Activated T-cell treated with anti-CD3 and anti-CD28 coated beads, Interleukin-2, amount 50 U/mL, for 72 hours (primary cell): ENCODE results near the gene BORA. TPM values are rescaled to one million over a fixed set of nuclear protein-coding genes. Genes with fewer than 3 reads are reported as not detected.
A peak's percentile ranks its signal among the peaks of the same experiment; 100 is the strongest.
"Not testable (repeated sequence)": the region's sequence is repeated elsewhere in the genome, so short reads cannot be mapped to it uniquely, and the experiment has no call there.

ENCODE experiments used
- ATAC-seq, 2 donors: fragments of 150-1000 bp; cut with Tn5 transposase; replicated peaks in 1 of 2; 2 replicates each; pipeline ENCODE4 v1.10.0; 2021; ENCODE audit warnings: moderate library complexity in 2 of 2, mild to moderate bottlenecking in 1 of 2
- DNase-seq, 2 donors: peaks; one replicate each; pipeline ENCODE4 v3.0.0; 2021 to 2022; ENCODE audit warnings: mixed read lengths in 1 of 2
- H3K27ac Mint-ChIP-seq: one replicate; pipeline ENCODE4 v1.8.0; 2022; ENCODE audit warnings: mild to moderate bottlenecking, moderate library complexity, mixed read lengths
- H3K27me3 Mint-ChIP-seq: one replicate; pipeline ENCODE4 v1.8.0; 2022; ENCODE audit warnings: low read depth, mixed read lengths
- H3K36me3 Mint-ChIP-seq, 2 donors: one replicate each; pipeline ENCODE4 v1.8.0; 2022; ENCODE audit warnings: mixed read lengths in 2 of 2, mild to moderate bottlenecking in 1 of 2; ENCODE audit not compliant: insufficient read depth in 2 of 2
- H3K4me1 Mint-ChIP-seq: one replicate; pipeline ENCODE4 v1.8.0; 2022; ENCODE audit warnings: low read depth, mixed read lengths
- H3K4me3 Mint-ChIP-seq, 2 donors: one replicate each; pipeline ENCODE4 v1.8.0; 2022; ENCODE audit warnings: mild to moderate bottlenecking in 2 of 2, mixed read lengths in 2 of 2, moderate library complexity in 2 of 2
- H3K9me3 Mint-ChIP-seq, 2 donors: one replicate each; pipeline ENCODE4 v1.8.0; 2022; ENCODE audit warnings: mixed read lengths in 2 of 2
- total RNA-seq, 2 donors: library from RNA; stranded (reverse); gene quantifications; one replicate each; pipeline ENCODE4 v1.2.3, GENCODE V29; 2022

Gene BORA
- total RNA-seq, 2 donors from 2014 or later: 26.5 to 34.0 TPM

DNA sequence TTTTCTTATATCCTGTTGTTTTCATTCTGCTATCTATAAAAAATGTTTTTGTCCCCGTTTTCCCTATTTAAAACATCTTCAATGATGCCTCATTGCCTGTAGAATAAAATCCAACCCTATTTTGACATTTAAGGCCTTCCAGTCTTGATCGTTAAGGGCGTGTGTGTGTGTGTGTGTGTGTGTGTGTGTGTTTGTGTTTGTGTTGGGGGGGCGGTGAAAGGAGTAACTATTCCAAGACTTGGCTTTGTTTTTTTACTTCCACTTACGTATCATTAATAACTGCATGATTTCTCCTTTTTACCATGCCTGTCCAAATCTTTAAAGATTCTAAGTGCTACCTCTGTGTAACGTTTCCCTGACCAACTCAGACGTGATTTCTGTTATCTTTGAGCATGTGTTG lies 55.0 kb downstream of the BORA start:
- Mint-ChIP-seq H3K4me3 (peak overlapping the region; percentile 97 to 98), H3K36me3 (peaks cover 8 to 27% of the 10 kb centered on the region in 2 donors)

DNA sequence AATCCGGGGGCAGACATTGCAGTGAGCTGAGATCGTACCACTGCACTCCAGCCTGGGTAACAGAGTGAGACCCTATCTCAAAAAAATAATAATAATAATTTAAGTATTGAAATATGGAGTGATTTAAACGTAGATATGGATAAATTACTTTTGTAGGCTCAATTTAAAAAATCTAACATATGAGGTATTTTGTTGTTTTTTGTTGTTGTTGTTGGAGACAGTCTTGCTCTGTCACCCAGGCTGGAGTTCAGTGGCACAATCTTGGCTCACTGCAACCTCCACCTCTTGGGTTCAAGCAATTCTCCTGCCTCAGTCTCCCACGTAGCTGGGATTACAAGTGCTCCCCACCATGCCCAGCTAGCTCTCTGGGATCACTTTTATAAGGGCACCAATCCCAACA lies 57.0 kb downstream of the BORA start:
- not testable (repeated sequence) for ATAC-seq, H3K9me3 Mint-ChIP-seq, H3K27ac Mint-ChIP-seq, DNase-seq, H3K27me3 Mint-ChIP-seq
- peaks cover 5 to 23% of the 10 kb centered on the region in 2 donors for H3K36me3 Mint-ChIP-seq
- H3K4me1 Mint-ChIP-seq: peaks cover 43% of the 10 kb centered on the region
- peak overlapping the region in 1 of 2 donors; percentile 13 for H3K4me3 Mint-ChIP-seq

More for the DNA sequence above, 55.0 kb downstream of the BORA start:
- Mint-ChIP-seq H3K4me1 (peaks cover 58% of the 10 kb centered on the region), H3K9me3 (no peaks in the 10 kb centered on the region), H3K27ac (peak overlapping the region; percentile 98), H3K27me3 (no peaks in the 10 kb centered on the region)
- DNase-seq (no peak), ATAC-seq (no peak)

DNA sequence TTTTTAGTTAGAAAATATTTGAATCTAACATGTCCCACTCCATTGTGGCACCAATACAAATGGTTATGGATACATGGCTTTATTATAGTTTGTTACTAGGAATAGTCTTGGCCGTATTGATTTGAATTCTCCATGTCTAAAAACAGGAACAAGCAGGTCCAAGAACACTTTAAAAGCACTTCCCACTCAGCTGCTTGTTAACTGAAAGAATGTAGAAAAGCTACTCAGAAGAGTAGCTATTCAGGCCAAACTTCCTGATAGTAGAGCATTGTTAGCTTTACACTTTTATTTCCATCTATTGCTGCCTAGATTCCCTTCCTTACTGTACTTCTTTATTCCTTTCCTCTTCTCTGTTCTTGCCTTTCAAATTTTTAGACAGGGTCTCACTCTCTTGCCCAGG lies 61.1 kb downstream of the BORA start:
- Mint-ChIP-seq H3K4me3 (no peak overlapping the region), H3K27ac (peak overlapping the region; percentile 27), H3K9me3 (no peaks in the 10 kb centered on the region), H3K4me1 (peaks cover 20% of the 10 kb centered on the region), H3K36me3 (peaks cover 12 to 24% of the 10 kb centered on the region in 2 donors), H3K27me3 (no peaks in the 10 kb centered on the region)
- no peak for ATAC-seq
- no peak for DNase-seq

DNA sequence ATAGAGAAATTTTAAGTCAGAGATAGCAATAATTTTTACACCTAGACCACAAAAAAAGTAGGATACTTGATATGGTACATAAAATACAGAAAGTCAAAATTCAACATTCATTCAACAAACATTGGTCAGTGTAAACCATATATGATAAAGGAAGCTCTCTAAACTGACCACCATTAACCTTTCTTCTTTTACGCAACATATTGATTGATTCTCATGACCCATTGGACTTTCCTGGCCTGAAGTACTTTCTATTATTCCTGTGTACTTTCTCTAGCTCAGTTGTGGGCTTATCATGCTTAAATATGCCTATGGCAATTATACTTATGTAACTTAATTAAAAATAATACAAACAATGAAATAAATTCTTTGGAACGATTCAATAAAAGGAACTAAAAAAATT lies 64.9 kb downstream of the BORA start:
- Mint-ChIP-seq H3K27me3 (no peaks in the 10 kb centered on the region), H3K27ac (no peak overlapping the region), H3K4me3 (no peak overlapping the region), H3K4me1 (no peaks in the 10 kb centered on the region), H3K36me3 (peaks cover 19 to 36% of the 10 kb centered on the region in 2 donors), H3K9me3 (peaks cover 0 to 2% of the 10 kb centered on the region in 2 donors)
- ATAC-seq (no peak), DNase-seq (no peak)

DNA sequence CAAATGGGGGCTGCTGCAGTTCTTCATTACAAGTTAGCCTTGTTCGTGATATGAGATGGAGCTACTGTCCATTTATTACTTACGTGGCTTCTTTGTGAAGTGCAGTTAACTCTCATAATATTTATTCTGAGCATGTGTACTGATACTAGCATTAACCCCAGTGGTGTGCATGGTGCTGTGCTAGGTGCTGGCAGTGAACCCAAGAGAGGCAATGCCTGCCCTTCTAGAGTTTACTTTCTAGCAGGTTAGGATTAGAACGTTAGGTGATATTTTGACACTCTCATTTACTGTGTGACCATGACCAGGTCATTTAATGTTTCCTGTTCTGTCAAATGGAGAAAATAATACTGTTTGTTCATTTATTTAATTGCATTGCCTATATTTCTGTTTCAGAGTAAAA lies 71.1 kb downstream of the BORA start:
- no peak overlapping the region for H3K4me3 Mint-ChIP-seq
- DNase-seq: no peak
- no peaks in the 10 kb centered on the region for H3K4me1 Mint-ChIP-seq
- H3K36me3 Mint-ChIP-seq: peaks cover 16 to 30% of the 10 kb centered on the region in 2 donors
- H3K27ac Mint-ChIP-seq: no peak overlapping the region
- no peak for ATAC-seq
- no peaks in the 10 kb centered on the region for H3K27me3 Mint-ChIP-seq
- peaks cover 0 to 2% of the 10 kb centered on the region in 2 donors for H3K9me3 Mint-ChIP-seq

DNA sequence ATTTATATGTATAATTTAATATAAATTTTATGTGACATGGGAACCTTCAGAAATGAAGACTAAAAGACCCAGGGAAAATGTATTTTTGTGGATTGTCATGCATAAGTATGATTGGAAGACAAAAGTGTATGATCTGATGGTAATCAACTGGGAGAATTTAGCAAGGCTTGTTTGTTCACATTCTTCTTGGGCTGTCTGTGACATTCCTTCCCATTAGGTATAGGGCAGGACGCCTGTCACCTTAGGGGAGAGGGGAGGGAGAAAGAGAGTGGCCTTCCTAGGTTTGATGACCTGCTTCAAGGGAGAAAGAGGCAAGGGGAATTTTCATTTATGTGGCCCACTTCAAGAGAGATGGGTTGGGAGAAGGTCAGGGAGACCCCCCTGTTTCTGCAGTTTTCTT lies 76.6 kb downstream of the BORA start:
- Mint-ChIP-seq H3K27me3 (no peaks in the 10 kb centered on the region), H3K4me3 (no peak overlapping the region), H3K36me3 (peaks cover 11 to 22% of the 10 kb centered on the region in 2 donors), H3K27ac (no peak overlapping the region), H3K4me1 (no peaks in the 10 kb centered on the region), H3K9me3 (no peaks in the 10 kb centered on the region)
- no peak for ATAC-seq
- no peak for DNase-seq

Other genes with a start within 250 kb of the BORA start
- 10 to 100 TPM; 23.4 to 29.0 TPM for gene MZT1, start 294 bp upstream of the BORA start, total RNA-seq
- 10 to 100 TPM; 45.2 to 51.7 TPM for gene DIS3, start 54.0 kb downstream of the BORA start, total RNA-seq
- gene PIBF1, start 54.2 kb downstream of the BORA start, total RNA-seq: 10 to 100 TPM; 17.5 to 21.2 TPM